HG03575 (cell line): ENCODE results near the gene TUBG1.
"Not testable (repeated sequence)": the region's sequence is repeated elsewhere in the genome, so short reads cannot be mapped to it uniquely, and the experiment has no call there.

Experiments
- ATAC-seq: cut with Tn5 transposase; IDR thresholded peaks from one replicate; pipeline ENCODE4 v1.9.1; 2021; ENCODE audit not compliant: unreplicated experiment, insufficient number of reproducible peaks, low FRiP score; ENCODE audit errors: extremely low read depth

The TUBG1 gene

DNA sequence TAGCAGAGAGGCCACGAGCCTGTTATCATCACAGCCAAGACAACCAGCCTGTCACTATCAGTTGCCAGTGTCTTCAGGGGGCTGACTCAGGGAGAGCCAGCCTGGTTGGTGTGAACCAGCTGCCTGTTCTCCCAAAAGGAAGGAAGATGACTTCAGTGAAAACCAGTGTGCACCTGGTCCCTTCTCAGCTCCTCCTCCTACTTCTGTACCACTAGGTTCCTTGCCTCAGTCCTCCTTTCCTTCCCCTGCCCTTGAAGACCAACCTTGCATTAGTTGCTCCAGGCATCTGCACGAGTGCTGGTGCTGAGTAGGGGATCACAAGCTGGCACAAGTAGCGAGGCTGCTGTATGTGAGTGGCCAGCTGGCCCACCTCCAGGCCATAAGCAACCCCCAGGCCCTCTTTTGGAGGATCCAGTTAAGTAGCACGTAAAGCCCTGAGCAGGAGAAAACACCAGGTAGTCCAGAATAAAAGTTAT, 8.5 kb downstream of the TUBG1 start:
- no peak for ATAC-seq

DNA sequence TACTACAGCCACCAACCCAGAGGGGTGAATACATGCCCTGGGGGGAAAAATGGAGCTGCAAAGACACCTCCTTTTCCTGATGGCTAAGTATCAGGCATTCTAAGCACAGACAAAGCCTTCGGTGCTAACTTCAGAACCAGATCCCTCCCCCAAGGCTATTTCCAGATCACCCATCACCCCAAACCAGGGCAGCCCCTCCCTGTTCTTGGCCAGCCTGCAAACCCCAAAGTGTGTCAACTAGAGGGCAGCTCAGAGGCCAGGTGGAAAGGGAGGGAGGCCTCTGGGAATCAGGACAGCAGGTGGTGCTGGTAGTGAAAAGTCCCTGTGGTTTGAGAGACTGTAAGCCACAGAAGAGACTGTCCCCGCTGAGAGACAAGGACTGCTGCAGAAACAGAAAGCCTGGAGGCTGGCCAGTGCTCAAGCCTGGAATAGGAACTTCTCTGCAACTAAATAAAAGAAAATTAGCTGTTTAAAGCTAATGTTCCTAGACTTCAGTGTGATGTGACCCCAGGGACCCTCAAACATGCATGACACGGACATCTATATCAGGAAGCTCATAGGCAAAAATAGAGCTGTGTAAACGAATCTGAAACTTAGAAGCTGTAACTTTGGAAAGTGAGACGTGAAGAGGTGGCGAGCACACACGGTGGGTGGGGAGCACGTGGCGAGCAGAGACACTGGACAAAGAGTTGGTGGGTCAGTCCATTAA, 9.1 kb downstream of the TUBG1 start:
- ATAC-seq, result no peak

DNA sequence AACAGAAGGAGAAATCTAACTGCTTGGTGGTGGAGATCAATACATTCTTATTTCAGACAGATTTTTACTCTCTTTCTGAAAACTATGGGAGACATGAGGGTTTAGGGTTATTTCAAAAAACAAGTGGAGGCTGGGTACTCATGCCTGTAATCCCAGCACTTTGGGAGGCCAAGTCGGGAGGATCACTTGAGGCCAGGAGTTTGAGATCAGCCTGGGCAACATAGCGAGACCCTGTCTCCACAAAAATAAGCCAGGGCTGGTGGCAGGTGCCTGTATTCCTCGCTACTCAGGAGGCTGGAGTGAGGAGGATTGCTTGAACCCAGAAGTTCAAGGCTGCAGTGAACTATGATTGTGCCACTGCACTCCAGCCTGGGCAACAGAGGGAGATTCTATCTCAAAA, 12.5 kb downstream of the TUBG1 start:
- ATAC-seq, result not testable (repeated sequence)

DNA sequence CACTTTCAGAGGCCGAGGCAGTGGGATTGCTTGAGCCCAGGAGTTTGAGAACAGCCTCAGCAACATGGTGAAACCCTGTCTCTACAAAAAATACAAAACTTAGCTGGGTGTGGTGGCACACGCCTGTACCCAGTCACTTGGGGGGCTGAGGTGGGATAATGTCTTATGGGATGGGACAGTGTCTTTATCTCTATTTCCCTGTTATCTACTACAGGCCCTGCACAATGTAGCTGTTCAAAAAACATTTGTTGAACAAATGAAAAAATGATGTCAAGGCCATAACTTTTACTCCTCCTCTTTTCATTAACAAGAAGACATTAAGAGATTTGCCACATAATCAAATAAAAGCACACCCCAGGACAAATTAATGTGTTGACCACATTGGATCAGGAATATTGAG, 13.8 kb downstream of the TUBG1 start:
- no peak for ATAC-seq

DNA sequence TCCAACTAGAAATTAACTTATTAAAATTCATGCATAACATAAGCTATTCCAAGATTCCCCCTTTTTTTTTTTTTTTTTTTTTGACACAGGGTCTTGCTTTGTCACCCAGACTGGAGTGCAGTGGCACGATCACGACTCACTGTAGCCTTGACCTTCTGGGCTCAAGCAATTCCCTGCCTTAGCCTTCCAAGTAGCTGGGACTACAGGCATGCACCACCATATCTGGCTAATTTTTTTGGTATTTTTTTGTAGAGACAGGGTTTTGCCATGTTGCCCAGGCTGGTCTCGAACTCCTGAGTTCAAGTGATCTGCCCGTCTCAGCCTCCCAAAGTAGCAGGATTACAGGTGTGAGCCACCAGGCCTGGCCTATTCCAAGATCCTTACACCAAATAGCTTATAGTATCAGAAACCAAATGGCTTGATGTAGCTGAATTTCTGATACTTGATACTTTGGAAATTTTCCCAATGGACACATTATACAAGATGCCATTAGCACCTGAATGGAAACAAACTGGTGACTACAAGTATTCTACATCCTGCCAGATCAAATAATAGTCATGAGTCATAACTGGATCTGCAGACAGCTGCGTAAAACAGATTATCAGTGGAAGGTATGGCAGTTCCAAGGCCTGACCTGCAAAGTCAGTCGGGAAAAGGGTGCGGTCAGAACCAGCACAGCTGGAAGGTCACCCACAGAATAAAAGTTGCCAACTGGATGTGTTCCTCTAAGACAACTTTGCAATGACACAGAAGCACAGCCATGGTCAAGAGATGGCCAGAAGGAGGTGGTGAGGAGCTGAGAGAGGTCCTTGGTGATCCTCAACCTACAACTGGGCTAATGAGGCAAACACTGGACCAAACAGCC, 14.5 kb downstream of the TUBG1 start:
- ATAC-seq, result no peak

DNA sequence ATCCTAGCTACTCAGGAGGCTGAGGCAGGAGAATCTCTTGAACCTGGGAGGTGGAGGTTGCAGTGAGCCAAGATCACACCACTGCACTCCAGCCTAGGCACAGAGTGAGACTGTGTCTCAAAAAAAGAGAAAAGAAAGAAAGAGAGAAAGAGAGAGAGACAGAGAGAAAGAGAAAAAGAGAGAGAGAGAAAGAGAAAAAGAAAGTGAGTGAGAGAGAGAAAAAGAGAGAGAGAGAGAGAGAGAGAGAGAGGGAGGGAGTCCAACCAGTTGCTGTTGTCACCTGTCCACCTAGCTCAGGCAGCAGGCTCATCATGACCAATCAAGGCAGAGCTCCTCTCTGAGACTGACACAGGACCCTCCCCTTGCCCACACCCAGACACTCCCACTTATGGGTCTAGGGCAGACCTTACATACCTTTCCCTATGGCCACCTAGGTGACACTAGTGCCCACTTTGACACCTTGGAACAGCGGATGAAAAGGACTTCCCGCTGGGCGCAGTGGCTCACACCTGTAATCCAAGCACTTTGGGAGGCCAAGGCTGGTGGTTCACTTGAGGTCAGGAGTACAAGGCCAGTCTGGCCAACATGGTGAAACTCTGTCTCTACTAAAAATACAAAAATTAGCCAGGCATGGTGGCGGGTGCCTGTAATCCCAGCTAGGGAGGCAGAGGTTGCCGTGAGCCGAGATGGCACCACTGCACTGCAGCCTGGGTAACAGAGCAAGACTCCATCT, 17.7 kb downstream of the TUBG1 start:
- ATAC-seq, result not testable (repeated sequence)

DNA sequence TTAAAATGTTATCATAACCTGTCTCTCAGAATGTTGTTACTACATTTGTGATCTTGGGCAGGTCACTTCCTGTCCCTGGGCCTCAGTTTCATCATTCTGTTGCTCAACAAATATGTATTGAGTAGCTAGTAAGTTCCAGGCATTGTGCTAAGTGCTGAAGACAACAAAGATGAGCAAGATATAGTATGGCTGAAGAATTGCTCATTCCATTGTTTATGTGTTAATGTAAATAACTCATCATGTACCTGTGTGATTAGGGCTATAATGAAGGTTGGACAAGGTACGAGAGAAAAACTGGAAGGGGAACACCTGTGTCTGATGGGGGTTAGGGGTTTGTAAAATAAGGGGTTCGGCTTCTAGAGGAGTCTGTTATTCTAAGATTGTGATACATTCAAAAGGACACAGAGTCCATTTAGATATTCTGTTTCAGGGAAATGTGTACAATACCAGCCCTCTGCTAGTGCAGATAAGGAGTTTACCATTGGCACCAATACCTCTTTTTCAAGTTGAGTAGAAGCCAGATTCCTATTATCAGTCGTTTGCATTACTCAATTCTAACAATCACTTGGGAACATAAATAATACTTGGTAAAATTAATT, 20.0 kb downstream of the TUBG1 start:
- no peak for ATAC-seq

DNA sequence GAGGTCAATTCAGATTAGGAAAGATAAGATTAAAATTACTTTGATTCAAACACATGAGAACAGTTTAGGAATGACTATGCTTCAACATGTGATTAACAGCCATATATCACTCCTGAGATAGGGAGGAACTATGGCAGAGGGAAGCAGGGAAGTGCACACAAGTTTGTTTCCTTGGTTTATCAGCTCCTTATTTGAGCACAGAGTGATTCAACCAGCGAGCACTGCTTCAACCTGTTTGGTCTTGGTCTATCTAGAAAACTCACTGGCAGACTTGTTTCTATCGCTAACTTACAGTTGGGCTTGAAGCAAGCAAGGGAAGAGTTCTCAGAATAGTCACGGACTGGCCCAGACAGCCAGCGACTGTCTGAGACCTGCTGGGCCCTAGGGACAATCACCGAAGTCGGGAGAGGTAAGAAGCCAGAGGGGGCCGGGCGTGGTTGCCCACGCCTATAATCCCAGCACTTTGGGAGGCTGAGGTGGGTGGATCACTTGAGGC, 23.5 kb downstream of the TUBG1 start:
- ATAC-seq, result no peak

DNA sequence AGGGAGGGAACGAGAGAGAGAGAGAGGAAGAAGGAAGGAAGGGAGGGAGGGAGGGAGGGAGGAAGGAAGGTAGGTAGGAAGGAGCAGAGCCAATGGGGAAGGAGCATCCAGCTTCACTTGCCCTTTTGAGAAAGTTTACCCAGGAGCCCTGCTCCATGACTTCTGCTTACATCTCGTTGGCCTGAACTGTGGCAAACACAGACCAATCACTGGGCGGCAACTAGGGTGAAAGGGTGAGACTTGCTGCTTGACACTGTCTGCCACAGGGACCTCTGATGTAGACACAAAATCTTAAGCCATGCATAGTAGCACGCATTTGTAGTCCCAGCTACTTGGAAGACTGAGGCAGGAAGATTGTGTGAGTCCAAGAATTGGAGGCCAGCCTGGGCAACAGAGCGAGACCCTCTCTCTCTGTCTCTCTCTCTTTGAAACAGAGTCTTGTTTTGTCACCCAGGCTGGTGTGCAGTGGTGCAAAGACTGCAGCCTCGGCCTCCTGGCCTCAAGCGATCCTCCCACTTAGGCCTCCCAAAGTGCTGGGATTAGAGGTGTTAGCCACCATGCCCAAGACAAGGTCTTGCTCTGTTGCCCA, 30.1 kb downstream of the TUBG1 start:
- no peak for ATAC-seq

DNA sequence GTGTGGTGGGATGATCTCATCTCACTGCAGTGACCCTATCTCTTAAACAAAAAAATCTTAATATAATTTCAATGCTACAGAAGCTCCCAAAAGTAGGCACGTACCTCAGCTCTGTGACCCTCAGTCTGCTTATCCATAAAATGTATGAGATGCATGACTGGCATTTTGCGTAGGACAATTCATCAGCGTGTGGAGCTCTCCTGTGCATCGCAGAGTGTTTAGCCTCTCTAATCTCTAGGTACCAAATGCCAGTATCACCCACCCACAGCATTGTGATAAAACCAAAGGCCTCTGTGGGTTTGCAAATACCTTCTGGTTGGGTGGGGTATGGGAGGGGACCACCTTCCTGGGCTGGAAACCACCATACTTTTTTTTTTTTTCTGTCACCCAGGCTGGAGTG, 30.6 kb downstream of the TUBG1 start:
- no peak for ATAC-seq

DNA sequence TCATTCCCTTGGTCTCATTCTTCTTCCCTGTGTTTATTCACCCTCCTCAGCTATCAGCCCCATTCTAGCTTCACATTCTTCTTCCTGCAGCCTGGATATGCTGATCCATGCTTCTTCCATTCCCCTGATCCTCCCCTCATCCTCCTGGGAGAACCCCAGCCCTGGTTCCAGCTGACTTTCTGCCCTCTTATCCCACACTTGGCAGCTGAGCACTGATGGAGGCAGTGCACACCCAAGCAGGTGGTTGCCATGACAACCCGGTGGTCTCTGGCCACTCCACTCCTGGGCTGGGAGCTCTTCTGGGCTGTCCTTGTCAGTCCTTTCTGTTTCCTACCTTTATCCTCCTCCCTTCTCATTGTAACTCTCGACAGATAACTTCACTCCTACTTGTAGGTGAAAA, 32.9 kb downstream of the TUBG1 start:
- ATAC-seq, result no peak

DNA sequence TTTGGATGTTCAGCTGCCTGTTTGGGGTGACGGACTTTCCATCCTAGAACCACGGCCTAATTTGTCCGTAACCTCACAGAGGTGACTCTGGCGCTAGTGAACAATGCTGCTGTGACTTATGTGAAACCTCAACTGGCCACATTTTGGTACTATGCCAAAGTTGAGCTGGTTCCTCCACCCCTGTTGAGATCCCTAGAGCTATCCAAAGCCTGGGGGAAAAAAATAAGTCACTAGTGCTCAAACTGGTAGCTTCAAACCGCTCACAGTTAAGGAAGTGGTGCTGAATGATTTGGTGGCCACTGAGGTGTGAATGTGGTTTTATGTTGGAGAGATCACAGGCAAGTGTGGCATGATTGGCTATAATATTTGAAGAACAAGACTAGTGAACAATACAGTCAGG, 38.3 kb downstream of the TUBG1 start:
- no peak for ATAC-seq

DNA sequence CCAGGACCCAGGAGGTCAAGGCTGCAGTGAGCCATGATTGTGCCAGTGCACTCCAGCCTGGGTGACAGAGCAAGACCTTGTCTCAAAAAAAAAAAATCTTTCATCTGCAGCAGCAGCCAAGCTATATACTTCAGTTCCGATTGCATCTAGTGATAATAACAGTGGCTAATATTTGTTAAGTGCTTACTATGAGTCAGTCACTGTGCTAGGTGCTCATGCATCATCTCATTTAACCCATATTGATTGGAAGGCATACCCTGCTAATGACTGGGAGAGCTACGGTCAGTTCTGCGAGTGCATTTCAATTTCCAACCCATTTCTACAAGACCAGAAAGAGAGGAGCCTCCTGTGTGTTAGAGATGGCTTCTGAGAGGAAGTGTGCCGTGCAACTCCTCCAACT, 41.9 kb downstream of the TUBG1 start:
- no peak for ATAC-seq

DNA sequence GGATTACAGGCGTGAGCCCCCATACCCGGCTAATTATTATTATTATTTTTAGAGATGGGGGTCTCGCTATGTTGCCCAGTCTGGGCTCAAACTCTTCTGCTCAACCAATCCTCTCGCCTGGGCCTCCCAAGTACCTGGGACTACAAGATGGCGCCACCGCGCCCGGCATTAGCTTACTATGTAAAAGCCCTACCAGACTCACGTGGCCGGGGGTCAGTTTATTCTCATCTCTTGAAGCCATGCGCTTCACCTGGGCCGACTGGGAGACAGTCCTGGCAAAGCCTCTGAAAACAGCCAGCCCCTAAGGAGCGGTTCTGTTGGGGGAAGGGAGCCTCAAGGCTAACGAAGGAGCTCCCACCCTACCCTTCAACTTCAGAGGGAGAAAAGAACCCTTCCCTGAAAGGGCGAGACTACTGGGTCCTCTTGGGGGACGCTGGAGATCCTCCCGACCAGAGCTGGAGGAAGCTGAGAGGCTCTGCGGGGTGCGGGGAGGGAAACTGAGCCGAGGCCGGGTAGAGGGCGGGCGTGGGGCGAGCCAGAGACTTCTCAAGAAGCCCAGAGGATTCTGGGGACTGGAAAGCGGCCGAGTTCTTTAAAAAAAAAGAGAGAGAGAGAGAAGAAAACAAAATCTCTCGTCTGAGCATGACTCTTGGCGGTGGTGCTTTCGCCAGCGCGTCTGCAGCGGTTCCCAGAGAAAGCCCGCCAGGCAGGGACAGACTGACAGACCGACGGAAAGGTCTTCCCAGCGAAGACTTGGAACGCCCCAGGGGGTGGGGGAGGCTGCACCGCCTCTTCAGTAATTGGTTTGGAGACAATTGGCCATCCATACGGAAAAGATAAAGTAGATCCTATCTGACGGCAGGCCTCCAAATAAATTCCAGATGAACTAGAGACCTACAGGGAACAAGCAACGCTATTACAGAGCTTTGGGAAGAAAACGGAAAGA, 44.0 kb downstream of the TUBG1 start:
- ATAC-seq, result no peak

DNA sequence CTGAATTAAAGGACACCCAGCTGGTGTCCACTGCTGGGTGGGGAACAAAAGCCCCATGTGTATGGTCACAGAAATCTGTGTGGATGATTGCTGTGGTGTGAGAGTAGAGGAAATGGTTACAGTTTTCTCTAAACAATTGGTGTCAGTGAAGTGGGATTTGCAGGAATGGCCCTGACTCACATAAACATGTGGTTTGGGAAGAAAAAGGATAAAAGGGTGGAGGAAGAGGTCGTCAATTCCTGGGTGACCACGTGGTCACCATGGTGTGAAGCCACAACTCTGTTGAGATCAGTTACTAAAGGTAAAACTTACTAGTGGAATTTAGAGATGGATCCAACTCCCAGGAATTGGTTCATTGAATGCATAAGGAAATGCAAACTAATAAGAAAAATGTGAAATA, 46.0 kb downstream of the TUBG1 start:
- no peak for ATAC-seq

DNA sequence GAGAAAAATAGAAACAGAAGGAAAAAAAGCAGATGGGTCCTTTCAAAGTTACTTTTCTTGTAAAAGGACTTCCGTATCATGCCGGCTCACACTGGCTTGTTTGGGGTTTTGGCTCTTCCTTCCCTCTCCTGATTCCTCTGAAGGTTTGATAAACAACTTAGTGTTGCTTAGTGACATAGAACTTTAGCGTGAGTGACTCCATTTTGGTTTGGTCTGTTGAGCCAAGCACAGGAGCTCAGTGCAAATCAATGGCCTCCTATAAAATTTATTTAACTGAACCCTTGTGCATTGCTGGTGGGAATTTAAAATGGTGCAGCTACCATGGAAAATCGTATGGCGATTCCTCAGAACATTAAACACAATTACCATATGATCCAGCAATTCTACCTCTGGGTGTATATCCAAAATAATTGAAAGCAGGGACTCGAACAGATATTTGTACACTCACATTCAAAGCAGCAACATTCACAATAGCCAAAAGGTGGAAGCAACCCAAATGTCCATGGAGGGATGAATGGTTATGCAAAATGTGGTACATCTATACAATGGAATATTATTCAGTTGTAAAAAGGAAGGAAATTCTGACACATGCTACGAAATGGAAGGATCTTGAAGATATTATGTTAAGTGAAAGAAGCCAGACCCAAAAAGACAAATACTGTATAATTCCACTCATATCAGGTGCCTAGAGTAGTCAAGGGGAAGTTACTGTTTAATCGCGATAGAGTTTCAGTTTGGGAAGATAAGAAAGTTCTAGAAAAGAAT, 48.5 kb downstream of the TUBG1 start:
- no peak for ATAC-seq
